ENCODE results near the gene GALNT2.

The GALNT2 gene

GRCh38 chr1:230312676-230313075 lies 245.6 kb downstream of the GALNT2 start:
- in situ Hi-C loops (cut with MboI; ENCODE audit: low pct_unique_long_range_greater_than_20kb, low sequenced_read_pairs): loop anchor here (25.0 kb wide), 2 partner anchors 650 to 1050 kb away; partner anchors contain the start of gene RAB4A
- DNase-seq: no peak

DNA sequence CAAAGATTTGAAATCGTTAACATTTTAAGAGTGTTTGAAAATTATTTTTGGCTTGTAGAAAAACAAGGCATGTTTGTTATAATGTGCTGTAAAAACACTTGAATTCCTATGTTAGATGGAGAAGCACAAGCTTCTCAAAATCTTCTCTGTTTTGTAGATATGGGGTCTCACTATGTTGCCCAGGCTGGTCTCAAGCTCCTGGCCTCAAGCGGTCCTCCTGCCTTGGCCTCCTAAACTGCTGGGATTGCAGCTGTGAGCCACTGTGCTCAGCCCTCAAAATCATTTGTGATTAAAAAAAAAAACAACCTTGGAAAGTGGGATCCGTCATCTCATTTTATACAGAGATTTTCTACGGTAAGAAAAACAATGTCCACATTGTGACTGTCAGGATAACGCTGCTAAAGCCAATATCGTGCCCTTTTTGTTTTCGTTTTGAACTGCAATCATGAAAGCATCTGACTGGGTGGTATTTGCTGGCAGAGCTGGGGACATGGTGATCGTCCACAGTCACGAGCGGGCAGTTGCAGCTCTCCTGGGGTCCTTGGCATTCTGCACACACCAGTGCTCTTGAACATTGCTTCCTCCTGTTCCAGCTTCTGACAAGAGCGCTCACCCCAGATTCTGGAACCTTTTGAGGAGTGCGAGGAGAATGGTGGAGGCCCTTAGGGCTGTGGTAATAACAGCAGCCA lies 246.6 kb downstream of the GALNT2 start:
- no peak for DNase-seq
- in situ Hi-C loops (cut with MboI; ENCODE audit: low pct_unique_long_range_greater_than_20kb, low sequenced_read_pairs): loop anchor here (25.0 kb wide), 2 partner anchors 651 to 1051 kb away; partner anchors contain the start of gene RAB4A

- in situ Hi-C loops (cut with MboI; ENCODE audit: low pct_unique_long_range_greater_than_20kb, low sequenced_read_pairs): loop anchor here (25.0 kb wide), 2 partner anchors 652 to 1052 kb away; partner anchors contain the start of gene RAB4A
- DNase-seq: no peak
Measured at GRCh38 chr1:230314142-230314470, 247.1 kb downstream of the GALNT2 start.

DNA sequence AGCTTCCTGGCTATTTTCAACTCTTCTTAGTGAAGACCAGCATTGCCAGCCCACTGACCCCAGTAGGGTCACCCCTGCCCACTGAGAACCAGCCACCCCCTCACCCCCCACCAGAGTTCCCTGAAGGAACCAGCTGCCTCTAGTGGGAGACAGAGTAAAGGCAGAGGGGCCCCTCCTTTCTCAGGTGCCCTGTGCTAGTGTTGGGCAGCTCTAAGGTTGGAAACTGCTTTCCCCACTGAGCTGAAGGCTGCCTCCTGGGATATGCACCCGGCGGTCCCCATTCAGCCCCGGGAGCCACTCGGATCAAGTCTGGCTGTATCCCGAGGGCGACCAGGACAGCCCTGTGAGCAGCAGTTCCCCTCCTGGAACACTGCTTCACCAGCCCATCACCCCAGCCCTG lies 248.1 kb downstream of the GALNT2 start:
- no peak for DNase-seq
- in situ Hi-C loops (cut with MboI; ENCODE audit: low pct_unique_long_range_greater_than_20kb, low sequenced_read_pairs): loop anchor here (25.0 kb wide), 2 partner anchors 653 to 1053 kb away; partner anchors contain the start of gene RAB4A

GRCh38 chr1:230316864-230317745 lies 250.1 kb downstream of the GALNT2 start:
- in situ Hi-C loops (cut with MboI; ENCODE audit: low pct_unique_long_range_greater_than_20kb, low sequenced_read_pairs): loop anchor here (25.0 kb wide), 2 partner anchors 655 to 1055 kb away; partner anchors contain the start of gene RAB4A

DNA sequence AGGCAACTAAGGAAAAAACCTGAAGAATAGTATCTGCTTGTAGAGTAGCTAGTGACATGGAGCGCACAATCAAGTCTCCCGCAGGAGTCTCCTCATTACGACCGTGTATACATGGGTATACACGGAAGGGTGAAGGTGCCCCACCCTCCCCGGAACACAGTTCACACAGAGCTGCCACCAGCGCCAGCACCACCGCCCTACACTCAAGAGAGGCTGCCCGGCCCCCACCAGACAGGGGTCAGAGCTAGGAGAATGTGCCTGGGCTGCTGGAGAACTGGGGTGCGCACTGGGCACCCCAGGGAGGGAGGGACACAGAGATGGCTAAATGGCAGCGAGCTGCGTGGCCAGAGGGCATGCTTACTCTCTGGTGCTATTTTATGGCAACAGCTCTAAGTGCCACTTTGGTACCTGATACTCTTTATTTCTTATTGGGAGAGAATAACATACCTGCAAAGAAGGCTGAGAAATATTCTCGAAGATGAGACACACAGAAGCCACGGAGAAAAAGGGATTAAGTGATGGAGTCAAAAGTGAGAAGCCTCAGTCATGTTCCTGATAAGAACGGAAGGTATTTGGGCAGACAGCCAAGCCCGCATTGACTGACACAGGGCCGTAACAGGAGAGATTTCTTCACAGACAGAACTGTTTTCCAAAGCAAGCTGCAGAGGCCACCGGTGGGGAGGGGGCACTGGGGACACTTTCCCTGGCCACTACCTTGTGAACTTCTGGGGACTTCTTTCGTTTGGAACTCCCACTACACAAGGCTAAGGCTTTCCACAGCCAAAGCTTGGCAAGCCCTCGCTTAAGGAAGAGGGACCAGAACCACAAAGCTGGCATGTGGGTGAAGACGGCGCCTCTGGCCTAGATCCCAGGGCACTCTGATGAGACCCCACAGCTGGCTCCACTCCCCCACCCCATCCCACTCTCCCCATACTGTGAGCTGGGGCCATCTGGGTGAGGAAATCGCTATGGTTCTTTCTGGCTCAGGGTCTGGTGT lies 251.1 kb downstream of the GALNT2 start:
- in situ Hi-C loops (cut with MboI; ENCODE audit: low pct_unique_long_range_greater_than_20kb, low sequenced_read_pairs): loop anchor here (25.0 kb wide), 2 partner anchors 656 to 1056 kb away; partner anchors contain the start of gene RAB4A
- no peak for DNase-seq

More at GRCh38 chr1:230316864-230317745, 250.1 kb downstream of the GALNT2 start:
- no peak for DNase-seq

DNA sequence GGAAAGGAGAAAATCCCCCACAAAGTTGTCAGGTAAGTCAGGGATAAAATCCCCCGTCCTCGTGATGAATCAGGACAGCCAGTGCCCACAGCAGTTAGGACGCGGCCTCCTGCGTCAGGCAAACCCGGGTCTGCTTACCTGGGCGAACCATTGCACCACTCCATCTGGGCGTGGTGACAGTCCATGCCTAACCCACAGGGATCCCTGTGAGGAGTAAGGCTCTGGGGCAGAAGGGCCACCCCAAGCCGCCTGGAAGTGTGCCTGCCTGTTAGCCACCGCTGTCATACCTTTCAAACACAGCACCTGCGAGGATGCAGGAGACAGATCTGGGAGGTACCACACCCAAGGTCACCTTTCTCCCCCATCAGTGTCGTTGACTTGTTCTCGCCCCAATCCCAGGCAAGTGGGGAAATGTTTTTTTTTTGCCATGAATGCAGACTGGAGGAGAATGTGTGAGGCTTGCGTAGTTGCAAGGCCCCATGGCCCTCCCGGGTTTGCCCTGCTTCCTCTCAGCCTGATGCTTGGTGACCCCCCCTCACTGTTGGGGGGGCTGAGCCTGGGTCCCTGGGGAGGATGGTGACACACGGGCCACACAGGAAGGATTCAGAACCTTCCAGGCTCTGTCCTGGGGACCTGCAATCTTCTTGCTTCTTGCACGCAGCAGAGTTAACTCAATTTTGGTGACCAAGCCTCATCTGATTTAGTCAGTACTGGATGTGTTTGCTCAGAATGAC lies 252.1 kb downstream of the GALNT2 start:
- in situ Hi-C loops (cut with MboI; ENCODE audit: low pct_unique_long_range_greater_than_20kb, low sequenced_read_pairs): loop anchor here (25.0 kb wide), 2 partner anchors 657 to 1057 kb away; partner anchors contain the start of gene RAB4A

DNA sequence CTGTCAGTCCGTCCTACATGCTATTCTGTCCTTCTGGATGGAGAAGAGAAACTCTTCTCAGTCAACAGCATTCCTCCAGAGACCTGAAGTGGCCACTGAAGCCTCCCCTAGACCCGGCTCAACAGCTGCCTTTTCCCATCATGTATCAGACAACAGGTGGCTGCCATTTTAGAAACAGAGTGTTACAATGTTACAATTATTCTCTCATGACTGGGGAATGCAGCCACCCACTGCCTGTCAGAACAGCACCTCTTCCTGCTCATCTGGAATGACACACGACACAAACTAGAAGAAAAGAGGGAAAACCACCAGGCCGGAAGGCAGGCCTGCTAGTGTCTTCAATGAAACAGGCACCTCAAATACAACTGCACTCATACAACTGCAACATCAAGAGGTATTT lies 253.8 kb downstream of the GALNT2 start:
- in situ Hi-C loops (cut with MboI; ENCODE audit: low pct_unique_long_range_greater_than_20kb, low sequenced_read_pairs): loop anchor here (25.0 kb wide), 2 partner anchors 659 to 1059 kb away; partner anchors contain the start of gene RAB4A
- no peak for DNase-seq

More for the DNA sequence above, 252.1 kb downstream of the GALNT2 start:
- DNase-seq: no peak

GRCh38 chr1:230321341-230321740 lies 254.3 kb downstream of the GALNT2 start:
- in situ Hi-C loops (cut with MboI; ENCODE audit: low pct_unique_long_range_greater_than_20kb, low sequenced_read_pairs): loop anchor here (25.0 kb wide), 2 partner anchors 659 to 1059 kb away; partner anchors contain the start of gene RAB4A
- DNase-seq: no peak

DNA sequence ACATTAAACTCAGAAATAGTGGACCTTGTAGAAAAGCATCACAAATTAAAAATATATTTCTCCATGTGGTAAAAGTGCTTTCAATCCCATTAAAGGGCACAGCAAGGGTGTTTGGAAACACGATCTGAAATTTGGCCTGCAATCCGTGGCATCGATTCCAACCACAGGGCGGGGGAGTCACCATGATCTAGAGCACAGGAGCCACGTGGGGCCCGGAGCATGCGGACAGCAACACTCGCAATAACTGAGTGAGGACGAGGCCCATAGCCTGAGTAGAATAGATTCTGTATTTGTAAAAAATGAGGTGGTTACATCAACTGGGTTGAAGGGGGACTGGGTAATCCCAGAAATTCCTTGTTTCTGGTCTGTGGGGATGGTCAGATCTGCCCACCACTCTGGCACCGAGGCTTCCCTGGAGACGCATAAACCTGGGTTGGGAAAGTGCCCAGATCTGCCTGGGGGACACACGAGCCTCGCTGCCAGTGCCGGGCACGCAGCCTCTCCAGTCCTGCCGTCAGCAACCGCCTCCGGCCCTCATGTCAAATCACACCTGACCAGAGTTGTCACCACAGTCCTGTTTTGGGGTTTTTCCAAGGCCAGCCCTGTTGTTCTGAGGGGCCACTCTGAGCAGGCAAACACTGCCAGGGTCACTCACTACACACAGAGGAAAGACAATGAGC lies 254.8 kb downstream of the GALNT2 start:
- in situ Hi-C loops (cut with MboI; ENCODE audit: low pct_unique_long_range_greater_than_20kb, low sequenced_read_pairs): loop anchor here (25.0 kb wide), 2 partner anchors 660 to 1060 kb away; partner anchors contain the start of gene RAB4A
- no peak for DNase-seq

DNA sequence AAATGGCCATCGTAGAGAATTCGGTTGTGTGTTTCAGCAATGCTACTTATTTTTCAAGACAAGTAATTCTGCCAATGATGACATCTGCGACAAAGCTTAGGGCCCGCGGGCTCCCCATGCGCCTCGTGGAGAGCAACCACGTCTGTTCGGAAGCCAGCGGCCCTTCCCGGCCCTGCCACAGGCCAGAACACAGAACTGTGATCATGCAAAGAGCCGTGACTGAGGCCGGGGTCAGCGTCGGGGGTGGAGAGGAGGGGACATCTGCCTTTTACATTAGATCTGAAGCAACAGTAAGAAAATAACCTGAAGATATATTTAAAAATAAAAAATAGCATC lies 255.4 kb downstream of the GALNT2 start:
- in situ Hi-C loops (cut with MboI; ENCODE audit: low pct_unique_long_range_greater_than_20kb, low sequenced_read_pairs): loop anchor here (25.0 kb wide), 2 partner anchors 660 to 1060 kb away; partner anchors contain the start of gene RAB4A

DNA sequence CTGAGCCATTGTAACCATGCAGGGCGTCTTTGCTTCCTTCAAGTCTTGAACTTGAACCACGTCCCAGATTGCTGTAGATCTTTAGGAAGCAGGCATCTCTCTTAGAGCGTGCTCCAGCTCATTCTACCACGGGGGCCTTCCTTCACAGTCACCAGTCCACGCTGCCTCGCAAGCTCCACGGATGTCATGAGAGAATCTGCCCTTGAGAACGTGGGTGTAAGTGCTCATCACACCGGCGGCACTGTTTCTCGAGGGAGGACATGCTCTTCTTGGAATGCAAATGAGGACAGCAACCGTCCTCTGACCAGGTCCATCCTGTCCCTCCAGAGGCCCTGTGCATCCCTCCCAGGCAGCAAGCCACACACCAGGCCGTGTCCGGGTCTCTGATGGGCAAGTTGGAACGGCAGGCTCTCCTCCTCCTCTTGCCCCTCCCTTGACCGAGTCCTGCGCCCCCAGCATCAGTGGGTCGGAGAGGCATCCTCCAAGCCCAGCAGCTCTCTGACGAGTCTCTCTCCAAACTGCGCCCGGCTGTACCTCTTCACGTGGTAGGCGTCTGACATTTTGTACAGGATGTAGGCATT lies 256.0 kb downstream of the GALNT2 start:
- DNase-seq: no peak
- in situ Hi-C loops (cut with MboI; ENCODE audit: low pct_unique_long_range_greater_than_20kb, low sequenced_read_pairs): loop anchor here (25.0 kb wide), 2 partner anchors 661 to 1061 kb away; partner anchors contain the start of gene RAB4A

More for the DNA sequence above, 255.4 kb downstream of the GALNT2 start:
- no peak for DNase-seq

DNA sequence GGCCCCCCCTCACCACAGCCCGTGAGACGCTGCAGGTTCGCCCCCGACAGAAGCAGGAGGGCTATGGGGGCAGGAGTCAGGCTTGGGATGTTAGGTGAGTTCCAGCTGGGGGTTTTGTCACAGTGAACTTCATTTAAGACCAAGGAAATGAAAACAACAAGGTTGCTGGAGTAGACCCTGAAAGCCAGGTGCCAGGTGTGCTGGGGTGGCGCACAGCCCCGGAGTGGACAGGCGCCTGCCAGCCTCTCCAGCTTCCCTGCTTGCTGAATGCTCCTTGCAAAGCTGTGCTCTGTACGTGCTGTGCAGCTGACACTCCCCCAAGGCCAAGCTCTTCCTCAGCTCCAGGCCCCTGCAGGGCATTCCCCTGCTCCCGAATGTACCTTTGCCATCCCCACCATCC lies 256.6 kb downstream of the GALNT2 start:
- DNase-seq: no peak
- in situ Hi-C loops (cut with MboI; ENCODE audit: low pct_unique_long_range_greater_than_20kb, low sequenced_read_pairs): loop anchor here (25.0 kb wide), 2 partner anchors 661 to 1061 kb away; partner anchors contain the start of gene RAB4A

GRCh38 chr1:230326971-230327891 lies 260.2 kb downstream of the GALNT2 start:
- no peak for DNase-seq
- in situ Hi-C loops (cut with MboI; ENCODE audit: low pct_unique_long_range_greater_than_20kb, low sequenced_read_pairs): no loop called here

DNA sequence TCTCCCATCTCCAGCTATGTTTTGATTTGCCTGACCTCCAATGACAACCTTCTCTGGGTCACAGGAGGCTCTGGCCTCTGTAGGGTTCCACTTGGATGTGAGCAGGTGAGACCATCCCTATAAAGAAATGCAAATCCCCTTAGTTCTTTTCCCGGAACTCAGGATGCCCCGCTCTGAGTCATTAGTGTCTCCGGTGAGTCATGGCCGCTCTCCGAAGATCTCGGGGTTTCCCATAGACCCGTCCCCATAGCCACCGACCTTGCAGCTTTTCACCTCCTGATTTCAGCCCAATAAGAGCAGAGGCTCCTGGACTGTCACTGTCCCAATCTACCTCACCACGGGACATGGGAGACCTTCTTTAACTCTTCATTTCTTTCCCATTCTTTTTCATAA lies 260.9 kb downstream of the GALNT2 start:
- DNase-seq: no peak
- in situ Hi-C loops (cut with MboI; ENCODE audit: low pct_unique_long_range_greater_than_20kb, low sequenced_read_pairs): no loop called here

Data from KBM-7 (cell line).